GM19238 (cell line): ENCODE measurements around the gene RALGAPA1.

Experiments
- DNase-seq: peaks from one replicate; pipeline ENCODE4 v3.0.0; 2011; ENCODE audit warnings: low spot score; ENCODE audit not compliant: insufficient read length

RALGAPA1 gene

DNA sequence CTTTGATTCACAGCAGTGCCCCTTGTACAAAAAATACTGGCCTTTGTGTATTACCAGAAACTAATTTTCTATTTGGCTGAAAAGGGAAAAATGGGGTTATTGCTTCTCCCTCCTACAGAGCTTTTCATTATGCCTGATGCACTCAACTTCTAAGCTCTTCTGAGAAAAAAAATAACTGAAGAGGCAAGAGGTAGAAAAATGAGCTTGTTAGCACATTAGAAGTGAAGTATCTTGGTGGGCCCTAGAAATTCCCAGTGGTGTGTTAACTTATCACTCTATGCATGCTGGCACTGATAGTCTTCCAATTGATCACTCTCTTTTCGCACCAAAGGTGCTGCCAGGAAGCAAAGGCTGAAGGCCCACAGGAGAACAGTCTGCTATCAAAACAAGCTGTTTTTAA lies 258.0 kb downstream of the RALGAPA1 start:
- no peak for DNase-seq

DNA sequence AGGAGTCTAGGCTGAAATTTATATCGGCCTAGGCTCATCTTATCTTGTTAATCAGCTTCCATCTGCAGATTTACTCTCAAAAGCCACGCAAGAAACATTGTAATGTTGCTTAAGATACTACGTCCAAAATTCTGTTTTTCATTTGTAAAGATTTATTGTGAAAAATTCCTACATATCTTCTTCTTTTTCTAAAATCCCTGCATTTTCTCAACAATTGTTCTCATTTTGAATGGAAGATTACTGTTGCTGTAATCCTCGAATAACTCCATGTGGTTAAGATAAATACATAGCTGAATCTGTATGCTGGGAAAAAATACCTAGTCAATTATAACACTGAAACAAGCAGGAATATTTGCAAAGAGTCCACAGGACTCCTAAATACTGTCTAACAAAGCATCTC lies 259.5 kb downstream of the RALGAPA1 start:
- DNase-seq: no peak

DNA sequence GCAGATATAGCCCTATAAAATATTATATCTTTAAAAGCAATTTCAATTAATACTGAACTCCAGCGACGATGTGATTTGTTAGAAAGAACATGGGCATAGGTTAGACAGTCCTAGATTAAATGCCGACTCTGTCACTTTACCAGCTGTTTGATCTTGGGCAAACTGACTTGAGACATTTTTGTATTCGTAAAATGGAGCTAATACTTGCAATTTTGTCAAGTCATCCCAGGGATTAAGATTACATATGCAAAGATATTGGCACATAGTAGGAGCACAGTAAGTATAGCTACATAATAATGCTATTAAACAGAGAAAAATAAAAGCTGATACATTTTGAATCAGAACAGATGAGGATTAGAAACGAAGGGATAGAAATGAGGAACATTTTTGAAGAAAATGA lies 266.1 kb downstream of the RALGAPA1 start:
- DNase-seq: no peak

DNA sequence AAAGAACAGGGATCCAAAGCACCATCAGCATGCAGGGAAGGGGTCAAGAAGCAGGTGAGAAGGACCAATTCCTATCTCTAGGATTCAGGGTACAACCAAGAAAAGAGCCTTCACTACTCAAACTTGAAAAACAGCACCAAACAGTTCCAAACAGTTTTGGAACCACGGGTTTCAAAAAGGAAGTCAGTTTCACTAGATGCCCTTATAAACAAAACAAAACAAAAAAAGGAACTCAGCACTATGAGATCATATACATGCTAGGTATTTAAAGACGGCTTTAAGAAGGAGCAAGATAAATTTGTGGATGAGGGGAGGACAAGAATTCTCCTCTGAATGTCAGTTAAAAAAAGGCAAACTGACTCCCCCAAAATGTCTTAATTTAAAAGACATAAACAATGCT lies 269.1 kb downstream of the RALGAPA1 start:
- no peak for DNase-seq

GRCh38 chr14:35535483-35536112 lies 273.5 kb downstream of the RALGAPA1 start:
- DNase-seq: no peak

GRCh38 chr14:35534873-35535482 lies 274.1 kb downstream of the RALGAPA1 start:
- DNase-seq: peak; percentile 59

GRCh38 chr14:35534208-35534872 lies 274.8 kb downstream of the RALGAPA1 start:
- DNase-seq: no peak

DNA sequence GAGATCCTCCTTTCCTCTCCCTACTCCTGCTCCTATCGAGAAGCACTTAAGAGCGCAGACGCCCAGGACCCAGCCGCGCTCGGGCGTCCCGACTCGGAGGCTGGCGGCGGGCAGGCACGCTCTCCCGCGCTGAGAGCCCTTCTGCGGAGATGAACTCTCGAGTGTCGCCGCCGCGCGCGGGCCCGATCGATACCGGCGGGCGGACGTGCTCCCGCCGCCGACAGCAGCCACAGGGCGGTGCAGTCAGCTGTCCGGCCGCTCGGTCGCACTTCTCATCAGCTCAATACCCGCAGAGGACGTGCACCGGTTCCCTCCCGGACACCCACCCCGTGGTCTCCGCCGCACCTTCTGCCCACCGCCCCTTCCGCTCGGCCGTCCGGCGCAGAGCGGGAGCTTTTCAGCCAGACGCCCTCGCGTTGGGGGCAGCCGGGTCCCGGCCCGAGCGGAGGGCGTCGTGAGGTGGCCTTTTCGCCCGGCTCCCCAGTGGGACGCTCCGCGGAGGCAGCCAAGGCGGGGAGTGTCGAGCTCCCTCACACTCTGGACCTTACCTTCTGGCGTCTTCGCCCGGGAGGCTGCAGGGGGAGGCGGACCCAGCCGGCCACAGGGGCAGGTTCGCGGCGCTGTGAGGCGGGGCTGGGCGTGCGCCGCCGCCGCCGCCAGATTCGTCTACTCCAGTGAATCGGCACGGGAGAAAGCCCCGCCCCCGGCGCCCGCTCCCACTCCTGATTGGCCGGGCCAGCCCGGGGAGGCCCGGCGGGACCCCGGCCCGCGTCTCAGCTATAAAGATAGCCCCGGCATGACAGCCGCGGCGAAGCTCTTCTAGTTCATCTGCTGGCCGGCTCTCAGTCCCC lies 275.5 kb downstream of the RALGAPA1 start, which contains the start of gene INSM2:
TSS of gene INSM2 (plus strand) at position 808 of the 851 bp plus-strand sequence. CDS start 89 bp downstream, outside the sequence.
- peak; percentile 33 for DNase-seq

- no peak for DNase-seq
Observed at GRCh38 chr14:35532783-35533356, 276.2 kb downstream of the RALGAPA1 start.

GRCh38 chr14:35531960-35532747 lies 276.9 kb downstream of the RALGAPA1 start:
- no peak for DNase-seq

- no peak for DNase-seq
Observed at GRCh38 chr14:35526962-35527361, 282.1 kb downstream of the RALGAPA1 start.

DNA sequence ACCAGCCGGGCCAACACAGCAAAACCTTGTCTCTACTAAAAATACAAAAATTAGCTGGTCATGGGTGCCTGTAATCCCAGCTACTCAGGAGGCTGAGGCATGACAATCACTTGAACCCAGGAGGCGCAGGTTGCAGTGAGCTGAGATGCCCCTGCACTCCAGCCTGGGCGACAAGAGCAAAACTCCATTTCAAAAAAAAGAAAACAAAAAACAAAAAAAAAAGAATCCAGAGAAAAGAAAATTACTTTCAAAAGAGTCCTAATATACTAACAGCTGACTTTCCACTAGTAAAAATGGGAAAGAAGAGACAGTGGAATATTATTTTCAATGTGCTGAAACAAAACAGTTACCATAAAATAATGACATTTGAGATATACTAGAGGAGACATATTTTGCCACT lies 283.4 kb downstream of the RALGAPA1 start:
- DNase-seq: no peak

GRCh38 chr14:35519986-35520385 lies 289.1 kb downstream of the RALGAPA1 start:
- no peak for DNase-seq

- no peak for DNase-seq
Observed at GRCh38 chr14:35515916-35516315, 293.2 kb downstream of the RALGAPA1 start.

GRCh38 chr14:35512765-35513164 lies 296.3 kb downstream of the RALGAPA1 start:
- DNase-seq: no peak

GRCh38 chr14:35509846-35510245 lies 299.2 kb downstream of the RALGAPA1 start:
- no peak for DNase-seq

DNA sequence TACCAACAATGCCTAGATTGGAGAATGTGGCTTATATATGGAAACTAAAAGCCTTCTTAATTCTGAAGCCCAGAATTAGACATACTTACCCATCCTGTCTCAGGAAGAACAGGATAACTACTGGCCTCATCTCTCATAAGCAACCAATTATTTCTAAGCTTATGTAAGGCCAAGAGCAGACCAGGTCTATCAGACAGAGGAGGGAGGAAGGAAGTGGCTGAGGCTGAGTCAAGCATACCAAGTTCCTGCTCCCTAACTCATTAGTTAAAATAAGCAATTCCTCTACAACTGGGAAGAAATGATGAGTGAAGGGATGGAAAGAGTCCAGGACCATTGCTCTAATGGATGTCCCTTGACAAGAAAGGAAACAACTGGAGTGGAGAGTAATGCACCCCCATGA lies 302.2 kb downstream of the RALGAPA1 start:
- DNase-seq: no peak

DNA sequence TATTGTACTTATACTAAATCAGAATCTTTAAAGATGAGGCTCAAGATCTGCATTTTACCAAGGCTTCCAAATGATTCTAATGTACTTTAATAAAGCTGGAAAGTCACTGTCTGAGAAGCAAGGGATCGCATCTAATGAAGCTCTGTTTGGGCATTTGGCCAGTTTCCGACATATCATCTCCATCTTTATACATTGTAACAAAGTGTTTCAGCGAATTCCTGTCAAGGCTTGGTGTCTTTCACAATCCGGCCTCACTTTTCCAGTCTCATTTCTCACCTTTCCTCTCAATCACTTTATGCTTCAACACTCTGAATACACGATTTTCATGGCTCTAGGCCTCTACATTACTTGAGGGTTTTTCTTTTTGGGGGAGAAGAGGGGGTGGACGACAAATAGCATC lies 302.6 kb downstream of the RALGAPA1 start:
- no peak for DNase-seq

DNA sequence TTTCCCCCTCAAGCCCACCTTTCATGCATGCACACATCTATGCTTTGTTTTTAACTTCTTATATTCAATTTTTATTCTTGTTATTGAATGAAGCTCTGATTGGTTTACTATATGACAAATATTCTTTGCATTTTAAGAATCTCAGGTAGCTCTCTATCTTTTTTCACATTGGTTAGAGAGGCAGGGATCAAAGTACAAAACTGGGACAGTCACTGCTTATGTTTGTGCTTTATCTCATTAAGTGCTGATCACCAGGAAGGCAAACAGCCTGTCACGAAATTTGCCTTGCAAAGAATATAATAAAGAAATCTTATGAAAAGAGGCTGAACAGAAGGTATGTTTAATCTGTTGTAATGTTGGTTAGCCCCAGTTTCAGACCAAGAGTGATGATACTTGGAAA lies 304.8 kb downstream of the RALGAPA1 start:
- DNase-seq: no peak

DNA sequence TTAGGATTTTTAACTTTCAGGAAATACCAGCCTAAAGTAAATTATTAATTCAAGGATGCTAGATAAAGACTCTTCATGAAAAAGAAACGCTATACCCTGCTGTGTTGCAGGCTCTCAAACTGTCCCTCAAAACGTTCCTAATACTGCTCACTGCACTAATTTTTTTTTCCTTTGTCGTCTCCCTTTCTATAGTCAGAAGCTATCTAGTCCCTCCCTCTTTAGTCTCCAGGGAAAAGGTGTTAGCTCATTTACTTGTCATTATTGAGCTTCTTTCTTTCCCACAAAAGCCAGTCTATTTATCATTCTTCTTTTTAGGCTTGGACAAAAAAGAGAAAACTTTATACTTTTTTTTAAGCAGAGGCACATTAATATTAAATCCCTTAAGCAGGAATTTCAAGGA lies 305.4 kb downstream of the RALGAPA1 start:
- no peak for DNase-seq

GRCh38 chr14:35499180-35499579 lies 309.9 kb downstream of the RALGAPA1 start:
- DNase-seq: no peak
